HepG2 (cell line): ENCODE measurements around the gene ZNF648. TPM values are rescaled to one million over a fixed set of nuclear protein-coding genes. Genes with fewer than 3 reads are reported as not detected.

ENCODE experiments used
- BHLHE40 ChIP-seq: IDR thresholded peaks from 2 replicates; pipeline ENCODE4 v1.6.1; 2011; ENCODE audit warnings: low read length, improper control_type of control experiment
- CEBPZ ChIP-seq: IDR thresholded peaks from 2 replicates; pipeline ENCODE4 v1.6.1; 2012; ENCODE audit warnings: low read length, improper control_type of control experiment
- KDM5B ChIP-seq: sonication (generic); formaldehyde crosslinking; IDR thresholded peaks from 2 replicates; pipeline ENCODE4 v1.4.0; 2020; ENCODE audit warnings: missing genetic modification reagents, mild to moderate bottlenecking, borderline replicate concordance
- MED1 ChIP-seq: sonication (generic); formaldehyde crosslinking; IDR thresholded peaks from 2 replicates; pipeline ENCODE4 v1.4.0; 2020; ENCODE audit warnings: missing genetic modification reagents
- SALL2 ChIP-seq: sonication (generic); formaldehyde crosslinking; IDR thresholded peaks from 2 replicates; pipeline ENCODE4 v1.8.1; 2023; ENCODE audit warnings: mild to moderate bottlenecking, missing genetic modification reagents, inconsistent platforms
- SMC3 ChIP-seq: IDR thresholded peaks from 2 replicates; pipeline ENCODE4 v1.6.1; 2011; ENCODE audit warnings: low read length, improper control_type of control experiment
- SMYD3 ChIP-seq: sonication (generic); formaldehyde crosslinking; IDR thresholded peaks from 2 replicates; pipeline ENCODE4 v1.8.1; 2023; ENCODE audit warnings: mild to moderate bottlenecking, missing genetic modification reagents
- SP2 ChIP-seq: sonication (generic); formaldehyde crosslinking; IDR thresholded peaks from 2 replicates; pipeline ENCODE4 v1.5.1; 2020; ENCODE audit warnings: mild to moderate bottlenecking, missing genetic modification reagents
- XRCC5 ChIP-seq: fragments of 200-400 bp; formaldehyde crosslinking; optimal IDR thresholded peaks from 2 replicates; pipeline ENCODE3; 2017; ENCODE audit warnings: mild to moderate bottlenecking, low read length
- ZNF256 ChIP-seq: sonication (generic); formaldehyde crosslinking; conservative IDR thresholded peaks from 2 replicates; pipeline ENCODE4 v1.4.0; 2020; ENCODE audit warnings: missing genetic modification reagents
- ZNF674 ChIP-seq: sonication (generic); formaldehyde crosslinking; IDR thresholded peaks from 2 replicates; pipeline ENCODE4 v1.5.0; 2020; ENCODE audit warnings: low read depth, mild to moderate bottlenecking, missing genetic modification reagents
- ZNF687 ChIP-seq: sonication (generic); formaldehyde crosslinking; IDR thresholded peaks from 2 replicates; pipeline ENCODE4 v1.5.1; 2020; ENCODE audit warnings: mild to moderate bottlenecking, missing genetic modification reagents, moderate library complexity
- ZNF781 ChIP-seq: sonication (generic); formaldehyde crosslinking; IDR thresholded peaks from 2 replicates; pipeline ENCODE4 v1.5.1; 2020; ENCODE audit warnings: borderline replicate concordance, mild to moderate bottlenecking, missing genetic modification reagents; ENCODE audit errors: not compliant biosample characterization
- polyA plus RNA-seq, 8 experiments: library from polyadenylated mRNA; depleted of rRNA in 3 of 8; stranded (reverse) in 7 of 8; unstranded in 1 of 8; fragments of >200 nt; fragmentation: Illumina TruSeq in 4 of 8; extraction: Trizol in 4 of 8; gene quantifications; 2 replicates each; pipeline versions ENCODE4 v1.2.1 to v1.2.3, GENCODE V29; 2011 to 2016; ENCODE audit warnings: low read depth in 4 of 8, missing spikeins in 1 of 8, mixed read lengths in 1 of 8; ENCODE audit not compliant: insufficient read depth in 1 of 8
- total RNA-seq, 5 experiments: library from RNA; depleted of rRNA; stranded (reverse); fragments of >200 nt; fragmentation: Illumina TruSeq; extraction: Trizol; gene quantifications; 2 replicates each; pipeline ENCODE4 v1.2.3, GENCODE V29; 2016; ENCODE audit warnings: low read depth in 1 of 5
- TF ChIP-seq, protein P1 (sequence below): IDR thresholded peaks from 2 replicates; pipeline ENCODE4 v1.6.1; 2012; ENCODE audit warnings: low read depth, low read length, improper control_type of control experiment
- TF ChIP-seq, protein P2 (sequence below): sonication (generic); formaldehyde crosslinking; IDR thresholded peaks from 2 replicates; pipeline ENCODE4 v1.5.1; 2020; ENCODE audit warnings: mild to moderate bottlenecking, moderate library complexity, missing genetic modification reagents

ZNF648 gene
- total and polyA plus RNA-seq, 2 of the 13 experiments (the other 11 are each of a cell fraction or from before 2014, with no cell fraction given): 0.13 to 0.37 TPM

GRCh38 chr1:182084487-182085316 lies 23.2 kb upstream of the ZNF648 start (continued):
- 0 out of 2 replicates have a peak, but pooled peaks have one; percentile 11 for TF ChIP-seq MED1 (CRISPR knock-in tag)
- TF ChIP-seq XRCC5: peak; percentile 69
- TF ChIP-seq ZNF781 (CRISPR knock-in tag): peak; percentile 39
- no peak for TF ChIP-seq ZNF256 (CRISPR knock-in tag)
- TF ChIP-seq SP2 (CRISPR knock-in tag): no peak
- TF ChIP-seq, protein P1, sequence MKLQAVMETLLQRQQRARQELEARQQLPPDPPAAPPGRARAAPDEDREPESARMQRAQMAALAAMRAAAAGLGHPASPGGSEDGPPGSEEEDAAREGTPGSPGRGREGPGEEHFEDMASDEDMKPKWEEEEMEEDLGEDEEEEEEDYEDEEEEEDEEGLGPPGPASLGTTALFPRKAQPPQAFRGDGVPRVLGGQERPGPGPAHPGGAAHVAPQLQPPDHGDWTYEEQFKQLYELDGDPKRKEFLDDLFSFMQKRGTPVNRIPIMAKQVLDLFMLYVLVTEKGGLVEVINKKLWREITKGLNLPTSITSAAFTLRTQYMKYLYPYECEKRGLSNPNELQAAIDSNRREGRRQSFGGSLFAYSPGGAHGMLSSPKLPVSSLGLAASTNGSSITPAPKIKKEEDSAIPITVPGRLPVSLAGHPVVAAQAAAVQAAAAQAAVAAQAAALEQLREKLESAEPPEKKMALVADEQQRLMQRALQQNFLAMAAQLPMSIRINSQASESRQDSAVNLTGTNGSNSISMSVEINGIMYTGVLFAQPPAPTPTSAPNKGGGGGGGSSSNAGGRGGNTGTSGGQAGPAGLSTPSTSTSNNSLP: peak; percentile 41; the same call in 1 of the 2 replicates
- 0 out of 2 replicates have a peak, but pooled peaks have one; percentile 54 for TF ChIP-seq SALL2 (CRISPR knock-in tag)
- TF ChIP-seq ZNF674 (CRISPR knock-in tag): no peak
- TF ChIP-seq ZNF687 (CRISPR knock-in tag): peak; percentile 24; the same call in 1 of the 2 replicates
- TF ChIP-seq KDM5B (CRISPR knock-in tag): no peak
- no peak for TF ChIP-seq SMYD3 (CRISPR knock-in tag)
- no peak for TF ChIP-seq CEBPZ
- peak; percentile 92 for TF ChIP-seq SMC3
- TF ChIP-seq BHLHE40: 0 out of 2 replicates have a peak, but pooled peaks have one; percentile 19
- TF ChIP-seq, protein P2, sequence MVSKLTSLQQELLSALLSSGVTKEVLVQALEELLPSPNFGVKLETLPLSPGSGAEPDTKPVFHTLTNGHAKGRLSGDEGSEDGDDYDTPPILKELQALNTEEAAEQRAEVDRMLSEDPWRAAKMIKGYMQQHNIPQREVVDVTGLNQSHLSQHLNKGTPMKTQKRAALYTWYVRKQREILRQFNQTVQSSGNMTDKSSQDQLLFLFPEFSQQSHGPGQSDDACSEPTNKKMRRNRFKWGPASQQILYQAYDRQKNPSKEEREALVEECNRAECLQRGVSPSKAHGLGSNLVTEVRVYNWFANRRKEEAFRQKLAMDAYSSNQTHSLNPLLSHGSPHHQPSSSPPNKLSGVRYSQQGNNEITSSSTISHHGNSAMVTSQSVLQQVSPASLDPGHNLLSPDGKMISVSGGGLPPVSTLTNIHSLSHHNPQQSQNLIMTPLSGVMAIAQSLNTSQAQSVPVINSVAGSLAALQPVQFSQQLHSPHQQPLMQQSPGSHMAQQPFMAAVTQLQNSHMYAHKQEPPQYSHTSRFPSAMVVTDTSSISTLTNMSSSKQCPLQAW: peak; percentile 58
